AG04450 (cell line): Measurements from ENCODE around the gene KRTAP10-4. TPM values are rescaled to one million over a fixed set of nuclear protein-coding genes. Genes with fewer than 3 reads are reported as not detected.

Experiments used
- CTCF ChIA-PET: fragments of 300-600, 350-600 bp; formaldehyde crosslinking; extraction: SDS; loops from one replicate; lab custom pipeline; 2022; ENCODE audit warnings: antibody characterized with exemption, inconsistent platforms; lab: Charles Lee
- POLR2A ChIA-PET: fragments of 350-600 bp; formaldehyde crosslinking; extraction: SDS; loops from one replicate; lab custom pipeline; 2021; ENCODE audit warnings: antibody characterized with exemption, inconsistent platforms; lab: Yijun Ruan, JAX
- DNase-seq: peaks from one replicate; pipeline ENCODE4 v3.0.0-alpha.2; 2011; ENCODE audit warnings: low read depth, low spot score
- H3K27ac ChIP-seq: one replicate; pipeline ENCODE4 v1.5.1; 2012; ENCODE audit warnings: low read depth, low read length, control low read depth
- H3K27me3 ChIP-seq: one replicate; pipeline ENCODE4 v1.6.0; 2012; ENCODE audit warnings: low read length; ENCODE audit not compliant: control insufficient read depth, insufficient read depth
- H3K4me3 ChIP-seq: 2 replicates; pipeline ENCODE4 v1.5.1; 2011; ENCODE audit warnings: mild to moderate bottlenecking, low read depth, low read length, control low read depth
- H3K9me3 ChIP-seq: 2 replicates; pipeline ENCODE4 v1.5.1; 2012; ENCODE audit warnings: low read length; ENCODE audit not compliant: control insufficient read depth, insufficient read depth
- polyA plus RNA-seq: library from polyadenylated mRNA; depleted of rRNA; stranded (reverse); fragments of >200 nt; gene quantifications from 2 replicates; pipeline ENCODE4 v1.2.3, GENCODE V29; 2011
- TF ChIP-seq, protein P1 (sequence below): IDR thresholded peaks from 2 replicates; pipeline ENCODE4 v1.5.1; 2011; ENCODE audit warnings: low read depth, low read length, control low read depth, inconsistent platforms

Gene KRTAP10-4
- polyA plus RNA-seq, 1 experiment: not detected

DNA sequence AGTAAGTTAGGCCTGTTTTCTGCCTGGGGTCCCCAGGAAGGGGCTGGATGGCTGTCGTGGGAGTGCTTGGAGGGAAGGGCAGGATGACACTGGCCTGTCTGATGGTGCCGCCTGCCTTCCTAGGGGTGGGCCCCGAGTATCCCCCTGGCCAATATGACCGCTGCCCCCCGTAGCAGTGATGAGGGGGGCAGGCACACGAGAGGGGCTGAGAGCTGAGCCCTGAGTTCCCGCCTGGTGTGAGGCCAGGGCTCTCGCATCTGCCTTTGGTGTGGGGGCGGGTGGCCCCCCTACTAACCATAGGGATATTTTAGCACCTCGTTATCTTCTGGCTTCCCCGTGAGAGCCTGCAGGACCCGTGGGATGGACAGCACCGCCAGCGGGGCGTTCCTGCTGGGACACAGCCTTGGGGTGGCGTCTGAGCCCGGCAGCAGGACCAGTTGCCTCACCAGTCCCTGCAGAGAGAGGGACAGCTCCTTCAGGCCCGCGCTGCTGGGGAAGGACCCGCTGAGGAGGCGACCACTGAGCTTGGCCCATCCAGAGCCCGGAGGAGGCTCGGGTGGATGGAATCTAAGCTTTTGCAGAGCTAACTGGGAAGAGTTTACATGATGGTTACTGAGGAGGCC is 43.9 kb upstream of the KRTAP10-4 start:
- Histone ChIP-seq H3K9me3 (peaks cover 79% of the 10 kb centered on the region), H3K27me3 (no peaks in the 10 kb centered on the region), H3K27ac (no peak overlapping the region), H3K4me3 (no peak overlapping the region)
- TF ChIP-seq, protein P1, sequence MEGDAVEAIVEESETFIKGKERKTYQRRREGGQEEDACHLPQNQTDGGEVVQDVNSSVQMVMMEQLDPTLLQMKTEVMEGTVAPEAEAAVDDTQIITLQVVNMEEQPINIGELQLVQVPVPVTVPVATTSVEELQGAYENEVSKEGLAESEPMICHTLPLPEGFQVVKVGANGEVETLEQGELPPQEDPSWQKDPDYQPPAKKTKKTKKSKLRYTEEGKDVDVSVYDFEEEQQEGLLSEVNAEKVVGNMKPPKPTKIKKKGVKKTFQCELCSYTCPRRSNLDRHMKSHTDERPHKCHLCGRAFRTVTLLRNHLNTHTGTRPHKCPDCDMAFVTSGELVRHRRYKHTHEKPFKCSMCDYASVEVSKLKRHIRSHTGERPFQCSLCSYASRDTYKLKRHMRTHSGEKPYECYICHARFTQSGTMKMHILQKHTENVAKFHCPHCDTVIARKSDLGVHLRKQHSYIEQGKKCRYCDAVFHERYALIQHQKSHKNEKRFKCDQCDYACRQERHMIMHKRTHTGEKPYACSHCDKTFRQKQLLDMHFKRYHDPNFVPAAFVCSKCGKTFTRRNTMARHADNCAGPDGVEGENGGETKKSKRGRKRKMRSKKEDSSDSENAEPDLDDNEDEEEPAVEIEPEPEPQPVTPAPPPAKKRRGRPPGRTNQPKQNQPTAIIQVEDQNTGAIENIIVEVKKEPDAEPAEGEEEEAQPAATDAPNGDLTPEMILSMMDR: no peak
- ChIA-PET CTCF (interaction anchor here (0.6 kb wide), 1 partner anchor 398 kb away, joined by 3 read pairs; no protein-coding TSS in a partner anchor), POLR2A (no interaction called here)
- no peak for DNase-seq

DNA sequence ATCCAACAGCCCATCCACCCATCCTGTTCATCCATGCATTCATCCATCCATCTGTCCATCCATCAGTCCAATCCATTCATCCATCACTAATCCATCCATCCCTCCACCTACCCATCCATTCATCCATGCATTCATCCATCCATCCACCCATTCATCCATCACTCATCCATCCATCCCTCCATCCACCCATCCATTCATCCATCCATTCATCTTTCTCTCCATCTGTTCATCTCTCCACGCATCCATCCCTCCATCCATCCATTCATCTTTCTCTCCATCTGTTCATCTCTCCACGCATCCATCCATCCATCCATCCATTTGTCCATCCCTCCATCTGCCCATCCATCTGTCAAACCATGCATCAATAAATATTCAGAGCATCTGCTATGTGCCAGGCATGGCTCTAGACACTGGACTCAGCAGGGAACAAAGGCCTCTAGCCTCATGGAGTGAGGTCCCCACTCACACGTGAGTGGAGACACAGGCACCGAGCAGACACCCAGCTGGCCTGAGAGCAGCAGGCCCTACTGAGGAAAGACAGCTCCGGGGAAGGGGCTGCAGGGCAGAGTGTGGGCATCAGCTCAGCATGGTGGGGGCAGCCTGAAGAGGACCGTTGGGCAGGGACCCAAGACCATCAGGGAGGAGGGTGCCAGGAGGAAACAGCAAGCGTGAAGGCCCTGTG is 43.2 kb upstream of the KRTAP10-4 start:
- Histone ChIP-seq H3K27ac (no peak overlapping the region), H3K9me3 (peaks cover 76% of the 10 kb centered on the region), H3K27me3 (no peaks in the 10 kb centered on the region), H3K4me3 (no peak overlapping the region)
- CTCF ChIA-PET: interaction anchor here (0.6 kb wide), 1 partner anchor 398 kb away, joined by 3 read pairs; no protein-coding TSS in a partner anchor
- no peak for DNase-seq
- POLR2A ChIA-PET: no interaction called here
- TF ChIP-seq, protein P1: no peak

DNA sequence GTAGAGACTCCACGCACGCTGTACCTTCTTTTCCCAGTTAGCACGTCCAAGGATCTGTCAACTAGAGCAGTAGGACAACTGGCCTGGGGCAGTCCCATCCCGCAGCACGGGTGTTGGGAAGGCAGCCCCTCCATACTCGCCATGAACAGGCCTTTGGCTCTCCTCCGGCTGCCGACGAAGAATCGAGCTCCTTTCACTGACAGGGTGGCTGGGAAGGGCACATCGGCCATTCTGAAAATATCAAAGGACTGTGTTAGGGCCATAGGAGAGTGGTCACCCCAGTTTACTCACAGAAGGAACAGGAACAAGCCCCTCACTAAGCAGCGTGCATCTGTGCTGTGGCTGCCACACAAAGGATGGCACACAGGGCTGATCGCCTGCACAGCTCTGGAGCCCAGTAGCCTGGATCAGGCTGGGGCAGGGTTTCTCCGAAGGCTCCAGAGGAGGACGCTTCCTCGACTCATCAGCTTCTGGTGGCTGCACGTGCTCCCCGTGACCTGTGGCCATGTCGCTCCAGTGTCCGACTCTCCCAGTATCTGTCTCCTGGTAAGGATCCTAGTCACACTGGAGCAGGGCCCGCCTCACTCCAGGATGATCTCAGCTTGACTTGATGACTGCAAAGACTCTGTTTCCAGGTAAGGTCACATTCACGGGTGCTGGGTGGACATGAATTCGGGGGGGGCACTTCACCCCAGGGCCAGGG is 42.5 kb upstream of the KRTAP10-4 start:
- TF ChIP-seq, protein P1: no peak
- ChIA-PET CTCF (no interaction called here), POLR2A (no interaction called here)
- DNase-seq: no peak
- H3K4me3 ChIP-seq: no peak overlapping the region
- no peak overlapping the region for H3K27ac ChIP-seq
- peaks cover 72% of the 10 kb centered on the region for H3K9me3 ChIP-seq
- H3K27me3 ChIP-seq: no peaks in the 10 kb centered on the region

DNA sequence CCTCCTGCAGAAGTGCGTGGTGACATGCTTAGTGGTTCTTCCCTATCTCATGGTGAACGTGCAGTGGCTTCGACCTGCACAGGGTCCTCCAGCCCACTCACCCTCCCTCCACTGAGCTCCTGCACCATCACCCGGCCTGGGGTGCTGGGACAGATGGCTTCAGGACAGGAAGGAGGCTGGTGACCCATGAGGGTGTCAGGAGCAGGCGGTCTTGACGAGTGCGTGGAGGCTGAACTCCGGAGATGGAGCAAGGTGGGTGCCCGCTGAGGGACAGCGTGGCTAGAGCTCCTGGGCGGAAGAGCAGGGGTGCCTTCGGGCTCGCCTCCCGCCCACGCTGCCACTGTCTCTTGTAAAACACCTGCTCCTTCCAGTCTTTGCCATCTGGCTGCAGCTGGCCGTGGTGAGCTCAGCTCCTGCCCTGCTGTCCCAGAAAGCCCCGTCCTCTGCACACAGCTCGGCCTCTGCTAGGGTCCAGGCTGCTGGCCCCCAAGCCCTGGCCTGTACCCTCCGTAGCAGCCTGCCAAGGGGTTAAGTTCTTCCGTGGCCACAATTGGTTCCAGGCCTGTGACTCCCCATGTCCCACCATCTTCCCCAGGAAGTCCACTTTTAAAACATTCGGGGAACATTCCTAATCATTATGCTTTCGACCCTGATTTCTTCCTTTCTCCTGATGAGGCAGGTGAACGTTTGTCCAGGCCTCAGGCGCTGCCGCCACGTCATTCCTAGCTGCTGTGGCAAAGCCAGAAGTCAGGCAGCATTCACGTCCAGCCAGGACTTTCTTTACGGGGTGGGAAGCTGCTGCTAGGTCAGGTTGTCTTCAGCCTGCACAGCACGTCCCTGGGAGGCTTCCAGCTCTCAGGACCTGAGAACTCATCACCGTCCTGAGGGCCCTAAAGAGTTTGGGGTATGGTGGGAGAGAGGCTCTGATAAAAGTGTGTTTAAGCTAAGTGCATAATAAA is 41.6 kb upstream of the KRTAP10-4 start:
- Histone ChIP-seq H3K27ac (no peak overlapping the region), H3K4me3 (no peak overlapping the region), H3K27me3 (no peaks in the 10 kb centered on the region), H3K9me3 (peaks cover 66% of the 10 kb centered on the region)
- CTCF ChIA-PET: interaction anchor here (0.5 kb wide), 1 partner anchor 193 kb away, joined by 5 read pairs; the partner anchor contains the start of gene CFAP410
- POLR2A ChIA-PET: no interaction called here
- TF ChIP-seq, protein P1: no peak
- no peak for DNase-seq
